Progenitor cell of endocrine pancreas (in vitro differentiated cells): ENCODE results near the gene BHLHA9. TPM values are rescaled to one million over a fixed set of nuclear protein-coding genes. Genes with fewer than 3 reads are reported as not detected.
"Not testable (repeated sequence)": the region's sequence is repeated elsewhere in the genome, so short reads cannot be mapped to it uniquely, and the experiment has no call there.

Experiments
- DNase-seq: peaks from one replicate; pipeline ENCODE4 v3.0.0; 2021; ENCODE audit warnings: low spot score; ENCODE audit not compliant: unreplicated experiment
- H3K27ac Mint-ChIP-seq: 2 replicates; pipeline ENCODE4 v1.8.0; 2021; ENCODE audit warnings: mild to moderate bottlenecking, moderate library complexity, mixed read lengths
- H3K27me3 Mint-ChIP-seq: 2 replicates; pipeline ENCODE4 v1.8.0; 2021; ENCODE audit warnings: mixed read lengths
- H3K36me3 Mint-ChIP-seq: 2 replicates; pipeline ENCODE4 v1.8.0; 2022; ENCODE audit warnings: mixed read lengths; ENCODE audit not compliant: insufficient read depth
- H3K4me1 Mint-ChIP-seq: 2 replicates; pipeline ENCODE4 v1.8.0; 2021; ENCODE audit warnings: low read depth, mixed read lengths
- H3K4me3 Mint-ChIP-seq: 2 replicates; pipeline ENCODE4 v1.8.0; 2021; ENCODE audit warnings: low read depth, mild to moderate bottlenecking, moderate library complexity, mixed read lengths
- H3K9me3 Mint-ChIP-seq: 2 replicates; pipeline ENCODE4 v1.8.0; 2021; ENCODE audit warnings: low read depth, mixed read lengths
- total RNA-seq: library from RNA; stranded (reverse); gene quantifications from 2 replicates; pipeline ENCODE4 v1.2.1, GENCODE V29; 2021
- TF ChIP-seq, protein P1 (sequence below): fragments of 200-600 bp; sonication (generic); IDR thresholded peaks from one replicate; pipeline ENCODE4 v1.5.0; 2021; ENCODE audit warnings: antibody characterized with exemption, mild to moderate bottlenecking; ENCODE audit not compliant: unreplicated experiment

Gene BHLHA9
- total RNA-seq, 1 donor from 2014 or later: not detected

DNA sequence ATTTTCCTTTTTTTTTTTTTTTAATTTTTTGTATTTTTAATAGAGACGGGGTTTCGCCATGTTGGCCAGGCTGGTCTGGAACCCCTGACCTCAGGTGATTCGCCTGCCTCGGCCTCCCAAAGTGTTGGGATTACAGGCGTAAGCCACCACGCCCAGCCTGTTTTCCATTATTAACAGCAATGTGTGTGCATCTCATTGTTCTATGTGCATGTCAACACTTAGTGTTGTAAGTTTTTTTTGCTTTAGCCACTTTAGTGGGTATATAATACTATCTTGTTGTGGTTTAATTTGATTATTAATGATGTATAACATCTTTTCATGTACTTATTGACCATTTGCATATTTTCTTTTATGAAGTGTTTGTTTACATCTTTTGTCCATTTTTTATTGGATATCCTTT lies 32.8 kb upstream of the BHLHA9 start:
- no peaks in the 10 kb centered on the region for H3K9me3 Mint-ChIP-seq
- no peaks in the 10 kb centered on the region for H3K4me1 Mint-ChIP-seq
- TF ChIP-seq, protein P1, sequence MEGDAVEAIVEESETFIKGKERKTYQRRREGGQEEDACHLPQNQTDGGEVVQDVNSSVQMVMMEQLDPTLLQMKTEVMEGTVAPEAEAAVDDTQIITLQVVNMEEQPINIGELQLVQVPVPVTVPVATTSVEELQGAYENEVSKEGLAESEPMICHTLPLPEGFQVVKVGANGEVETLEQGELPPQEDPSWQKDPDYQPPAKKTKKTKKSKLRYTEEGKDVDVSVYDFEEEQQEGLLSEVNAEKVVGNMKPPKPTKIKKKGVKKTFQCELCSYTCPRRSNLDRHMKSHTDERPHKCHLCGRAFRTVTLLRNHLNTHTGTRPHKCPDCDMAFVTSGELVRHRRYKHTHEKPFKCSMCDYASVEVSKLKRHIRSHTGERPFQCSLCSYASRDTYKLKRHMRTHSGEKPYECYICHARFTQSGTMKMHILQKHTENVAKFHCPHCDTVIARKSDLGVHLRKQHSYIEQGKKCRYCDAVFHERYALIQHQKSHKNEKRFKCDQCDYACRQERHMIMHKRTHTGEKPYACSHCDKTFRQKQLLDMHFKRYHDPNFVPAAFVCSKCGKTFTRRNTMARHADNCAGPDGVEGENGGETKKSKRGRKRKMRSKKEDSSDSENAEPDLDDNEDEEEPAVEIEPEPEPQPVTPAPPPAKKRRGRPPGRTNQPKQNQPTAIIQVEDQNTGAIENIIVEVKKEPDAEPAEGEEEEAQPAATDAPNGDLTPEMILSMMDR: no peak
- H3K36me3 Mint-ChIP-seq: no peaks in the 10 kb centered on the region
- H3K27me3 Mint-ChIP-seq: peaks cover 30% of the 10 kb centered on the region
- no peak overlapping the region for H3K4me3 Mint-ChIP-seq
- H3K27ac Mint-ChIP-seq: no peak overlapping the region
- no peak for DNase-seq

DNA sequence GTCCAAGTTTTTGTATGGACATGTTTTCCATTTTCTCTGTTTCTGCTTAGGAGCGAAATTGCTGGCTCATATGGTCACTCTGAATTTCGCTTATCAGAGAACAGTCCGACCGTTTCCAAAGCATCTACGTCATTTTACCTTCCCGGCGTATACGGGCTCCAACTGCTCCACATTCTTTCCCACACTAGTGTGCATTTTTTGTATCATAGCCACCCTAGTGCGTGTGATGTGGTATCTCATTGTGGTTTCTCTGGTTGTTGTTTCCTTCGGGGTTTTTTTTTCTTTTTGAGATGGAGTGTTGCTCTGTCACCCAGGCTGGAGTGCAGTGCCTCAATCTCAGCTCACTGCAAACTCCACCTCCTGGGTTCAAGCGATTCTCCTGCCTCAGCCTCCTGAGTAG lies 31.0 kb upstream of the BHLHA9 start:
- Mint-ChIP-seq H3K36me3 (no peaks in the 10 kb centered on the region), H3K9me3 (no peaks in the 10 kb centered on the region), H3K4me1 (no peaks in the 10 kb centered on the region), H3K27ac (no peak overlapping the region), H3K4me3 (no peak overlapping the region), H3K27me3 (peaks cover 22% of the 10 kb centered on the region)
- TF ChIP-seq, protein P1: no peak
- DNase-seq: no peak

DNA sequence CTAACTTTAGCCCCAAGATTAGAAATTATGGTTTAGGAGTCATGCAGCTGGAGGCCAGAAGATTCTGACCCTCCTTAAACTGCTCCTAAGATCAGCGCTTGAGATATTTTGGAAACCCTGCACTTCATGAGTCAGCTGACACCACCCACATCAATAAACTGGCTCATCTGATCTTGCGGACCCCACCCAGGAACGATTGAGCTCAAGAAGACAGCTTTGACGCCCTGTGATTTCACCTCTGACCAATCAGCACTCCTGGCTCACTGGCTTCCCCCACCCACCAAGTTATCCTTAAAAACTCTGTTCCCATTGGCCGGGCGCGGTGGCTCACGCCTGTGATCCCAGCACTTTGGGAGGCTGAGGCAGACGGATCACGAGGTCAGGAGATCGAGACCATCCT lies 29.8 kb upstream of the BHLHA9 start:
- H3K4me1 Mint-ChIP-seq, H3K9me3 Mint-ChIP-seq, H3K4me3 Mint-ChIP-seq, DNase-seq, H3K27ac Mint-ChIP-seq, H3K36me3 Mint-ChIP-seq: not testable (repeated sequence)
- peaks cover 19% of the 10 kb centered on the region for H3K27me3 Mint-ChIP-seq

DNA sequence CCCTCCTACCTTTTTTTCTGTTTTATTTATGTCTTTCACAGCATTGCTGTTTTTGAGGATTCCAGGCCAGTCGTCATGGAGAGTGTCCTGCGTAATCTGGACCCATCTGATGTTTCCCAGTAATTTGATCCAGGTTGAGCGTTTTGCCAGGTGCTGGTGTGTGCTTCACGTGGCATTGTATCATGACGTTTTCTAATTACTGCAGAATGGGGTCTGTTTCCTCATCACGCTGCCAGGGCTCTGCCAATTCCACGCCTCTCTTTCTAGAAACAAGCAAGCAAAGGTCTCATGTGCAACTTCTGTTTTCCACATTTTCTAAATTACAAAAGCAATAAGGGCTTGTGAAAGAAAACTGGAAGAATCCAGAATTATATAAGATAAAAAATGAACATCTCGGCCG lies 28.3 kb upstream of the BHLHA9 start:
- Mint-ChIP-seq H3K27me3 (peaks cover 19% of the 10 kb centered on the region), H3K9me3 (no peaks in the 10 kb centered on the region), H3K4me3 (no peak overlapping the region), H3K4me1 (no peaks in the 10 kb centered on the region), H3K27ac (no peak overlapping the region), H3K36me3 (no peaks in the 10 kb centered on the region)
- no peak for DNase-seq
- TF ChIP-seq, protein P1: no peak

DNA sequence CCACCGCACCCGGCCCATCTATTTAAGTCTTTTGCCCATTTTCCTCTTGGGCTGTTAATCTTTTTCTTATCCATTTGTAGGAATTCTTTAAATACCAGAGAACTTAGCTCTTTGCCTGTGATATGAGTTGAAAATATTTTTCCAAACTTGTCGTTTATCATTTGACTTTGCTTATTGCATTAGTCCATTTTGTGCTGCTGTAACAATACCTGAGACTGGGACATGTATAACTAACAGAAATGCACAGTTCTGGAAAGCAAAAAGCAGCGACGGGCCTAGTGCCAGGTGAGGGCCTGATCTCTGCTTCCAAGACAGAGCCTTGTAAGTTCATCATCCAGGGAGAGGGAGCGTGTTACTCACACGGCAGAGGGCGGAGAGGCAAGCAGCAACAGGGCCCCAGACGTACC lies 25.6 kb upstream of the BHLHA9 start:
- H3K4me1 Mint-ChIP-seq: no peaks in the 10 kb centered on the region
- H3K36me3 Mint-ChIP-seq: peaks cover 2% of the 10 kb centered on the region
- TF ChIP-seq, protein P1: no peak
- H3K27me3 Mint-ChIP-seq: peaks cover 16% of the 10 kb centered on the region
- H3K27ac Mint-ChIP-seq: no peak overlapping the region
- H3K9me3 Mint-ChIP-seq: peaks cover 3% of the 10 kb centered on the region
- DNase-seq: no peak
- H3K4me3 Mint-ChIP-seq: no peak overlapping the region

DNA sequence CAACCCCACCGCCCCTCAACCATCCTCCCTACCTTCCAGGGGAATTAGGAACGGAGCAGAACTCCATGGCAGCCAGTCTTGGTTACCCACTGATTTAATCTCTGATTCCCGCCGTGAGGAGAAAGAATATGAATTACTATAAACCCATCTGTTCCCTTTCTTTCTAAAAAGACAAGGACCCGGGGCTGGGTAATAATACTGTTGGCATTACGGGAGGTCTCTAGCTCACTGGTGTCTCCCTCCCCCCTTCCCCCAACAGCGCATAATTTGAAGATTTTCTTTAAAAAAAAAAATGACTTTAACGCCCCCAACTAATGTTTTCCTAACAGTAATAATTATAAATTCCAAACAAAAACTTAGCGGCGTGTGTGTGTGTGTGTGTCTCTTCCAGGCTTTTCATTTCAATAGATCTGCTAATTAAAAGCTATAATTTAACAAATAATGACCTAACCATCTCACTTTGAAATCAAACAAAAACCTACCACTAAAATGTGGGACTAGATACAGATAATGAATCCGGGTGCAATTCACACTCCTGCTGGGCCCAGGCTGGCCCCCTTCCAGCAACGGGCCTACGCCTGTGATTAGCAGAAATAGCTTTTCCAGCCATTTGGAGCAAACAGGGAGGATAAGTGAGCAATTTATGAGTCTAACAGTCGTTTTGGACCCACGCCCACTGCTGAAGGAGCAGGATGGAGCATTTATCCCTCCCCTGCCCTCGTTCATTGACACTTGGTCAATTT lies 18.2 kb upstream of the BHLHA9 start:
- Mint-ChIP-seq H3K36me3 (peaks cover 2% of the 10 kb centered on the region), H3K4me3 (no peak overlapping the region), H3K4me1 (no peaks in the 10 kb centered on the region), H3K9me3 (peaks cover 3% of the 10 kb centered on the region), H3K27ac (no peak overlapping the region), H3K27me3 (peaks cover 25% of the 10 kb centered on the region)
- TF ChIP-seq, protein P1: no peak
- DNase-seq: no peak
